IMR-90 (cell line): ENCODE results near the gene BRWD1.

ENCODE experiments used
- POLR2A ChIP-seq: IDR thresholded peaks from 2 replicates; pipeline ENCODE4 v1.6.1; 2012; ENCODE audit warnings: mild to moderate bottlenecking, low read depth, low read length
- RAD21 ChIP-seq: IDR thresholded peaks from 2 replicates; pipeline ENCODE4 v1.6.1; 2012; ENCODE audit warnings: low read length, improper control_type of control experiment

- TF ChIP-seq POLR2A (no peak), RAD21 (no peak)
Measured at GRCh38 chr21:39221282-39221996, 92.0 kb downstream of the BRWD1 start.
